SH-SY5Y (cell line): Measurements from ENCODE around the gene RDX.

Source experiments
- GATA2 ChIP-seq: IDR thresholded peaks from 2 replicates; pipeline ENCODE4 v1.6.1; 2011; ENCODE audit warnings: mild to moderate bottlenecking, low read depth, low read length
- GATA3 ChIP-seq: IDR thresholded peaks from 2 replicates; pipeline ENCODE4 v1.6.1; 2011; ENCODE audit warnings: low read depth, mild to moderate bottlenecking, low read length, moderate library complexity

RDX gene

DNA sequence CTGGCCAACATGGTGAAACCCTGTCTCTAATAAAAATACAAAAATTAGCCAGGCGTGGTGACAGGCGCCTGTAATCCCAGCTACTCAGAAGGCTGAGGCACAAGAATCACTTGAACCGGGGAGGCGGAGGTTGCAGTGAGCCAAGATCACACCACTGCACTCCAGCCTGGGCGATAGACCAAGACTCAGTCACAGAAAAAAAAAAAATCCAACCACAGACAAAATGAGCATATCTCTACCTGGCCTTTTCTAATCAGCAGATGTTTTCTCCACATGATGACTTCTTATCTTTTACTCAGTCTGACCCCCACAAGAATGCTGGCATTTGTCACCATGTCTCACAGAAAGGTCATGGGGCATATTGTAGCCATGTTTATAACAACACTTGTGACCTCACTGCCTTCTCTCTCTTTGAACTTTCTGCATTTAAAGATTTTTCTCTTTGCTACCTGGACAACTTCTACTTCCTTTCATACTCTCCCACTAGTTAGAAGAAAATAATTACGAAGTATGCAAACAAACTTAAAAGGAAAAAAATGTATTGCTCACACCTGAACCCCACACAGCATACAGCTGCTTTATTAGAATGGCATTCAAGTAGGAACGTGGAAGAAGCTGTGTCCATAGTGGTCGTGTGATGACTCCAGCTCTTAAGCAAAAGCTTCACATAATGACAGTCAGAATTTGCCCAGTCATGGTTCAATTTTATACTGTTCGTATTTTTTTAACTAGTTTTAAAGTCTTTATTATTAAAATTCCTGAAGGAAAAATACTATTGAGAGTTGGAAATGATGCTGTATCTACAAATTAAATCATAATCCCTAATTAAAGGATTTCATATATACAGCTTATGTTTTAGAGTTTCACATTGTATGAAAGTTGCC is 137.9 kb downstream of the RDX start:
- TF ChIP-seq GATA2 = no peak
- TF ChIP-seq GATA3 = no peak

DNA sequence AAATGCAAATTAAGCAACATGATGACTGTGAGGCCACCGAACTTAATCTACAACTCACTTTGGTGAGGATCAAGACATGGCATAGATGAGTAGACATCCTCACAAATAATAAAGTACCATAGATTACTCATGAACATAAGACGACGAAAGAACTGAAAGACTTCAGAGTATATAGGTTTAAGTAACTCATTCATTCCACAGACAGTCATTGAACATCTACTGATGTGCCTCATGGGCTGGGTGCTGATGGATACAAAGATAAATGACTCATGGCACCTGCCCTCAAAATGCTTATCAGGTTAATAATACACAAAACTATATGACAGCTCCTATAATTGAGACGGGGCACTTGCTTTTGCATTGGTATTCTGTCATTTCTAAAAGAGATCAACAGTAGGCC is 139.9 kb downstream of the RDX start:
- no peak for TF ChIP-seq GATA2
- no peak for TF ChIP-seq GATA3

DNA sequence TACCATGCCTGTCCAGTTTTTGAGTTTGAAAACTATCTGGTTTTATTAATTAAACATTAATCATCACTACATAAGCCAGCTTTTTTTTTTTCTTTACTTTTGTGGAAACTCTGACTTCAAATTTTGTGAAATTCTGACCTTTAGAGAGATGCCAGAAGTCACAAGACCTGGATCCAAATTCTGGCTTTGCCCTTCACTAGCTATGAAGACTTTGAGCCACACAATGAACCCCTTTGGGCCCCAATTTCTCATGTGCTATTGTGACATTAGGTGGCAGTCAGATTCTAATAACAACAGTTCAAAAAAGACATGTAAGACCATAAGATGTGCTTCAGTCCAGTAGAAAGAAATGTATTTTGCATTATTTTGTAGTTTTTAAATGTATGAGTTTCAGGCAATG is 142.9 kb downstream of the RDX start:
- TF ChIP-seq GATA3 = no peak
- no peak for TF ChIP-seq GATA2

DNA sequence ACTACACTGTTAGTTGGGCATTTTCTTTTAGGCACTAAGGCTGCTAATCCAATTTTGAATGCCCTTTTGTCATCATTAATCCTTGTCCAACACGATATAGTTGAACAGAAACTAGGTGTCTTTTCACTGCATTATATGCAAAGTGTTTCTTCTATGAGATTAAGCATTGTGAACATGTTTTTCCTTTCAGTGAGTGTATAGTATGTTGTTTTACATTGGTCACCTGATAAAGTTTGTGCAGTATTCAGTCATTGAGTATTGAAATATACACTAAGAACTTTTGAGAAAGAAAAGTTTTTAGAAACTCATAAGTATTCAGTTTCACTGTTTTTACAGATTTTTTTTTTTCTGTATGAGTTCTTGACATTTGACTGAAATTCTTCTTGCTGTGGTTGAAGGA is 144.2 kb downstream of the RDX start:
- TF ChIP-seq GATA3 (no peak), GATA2 (no peak)

DNA sequence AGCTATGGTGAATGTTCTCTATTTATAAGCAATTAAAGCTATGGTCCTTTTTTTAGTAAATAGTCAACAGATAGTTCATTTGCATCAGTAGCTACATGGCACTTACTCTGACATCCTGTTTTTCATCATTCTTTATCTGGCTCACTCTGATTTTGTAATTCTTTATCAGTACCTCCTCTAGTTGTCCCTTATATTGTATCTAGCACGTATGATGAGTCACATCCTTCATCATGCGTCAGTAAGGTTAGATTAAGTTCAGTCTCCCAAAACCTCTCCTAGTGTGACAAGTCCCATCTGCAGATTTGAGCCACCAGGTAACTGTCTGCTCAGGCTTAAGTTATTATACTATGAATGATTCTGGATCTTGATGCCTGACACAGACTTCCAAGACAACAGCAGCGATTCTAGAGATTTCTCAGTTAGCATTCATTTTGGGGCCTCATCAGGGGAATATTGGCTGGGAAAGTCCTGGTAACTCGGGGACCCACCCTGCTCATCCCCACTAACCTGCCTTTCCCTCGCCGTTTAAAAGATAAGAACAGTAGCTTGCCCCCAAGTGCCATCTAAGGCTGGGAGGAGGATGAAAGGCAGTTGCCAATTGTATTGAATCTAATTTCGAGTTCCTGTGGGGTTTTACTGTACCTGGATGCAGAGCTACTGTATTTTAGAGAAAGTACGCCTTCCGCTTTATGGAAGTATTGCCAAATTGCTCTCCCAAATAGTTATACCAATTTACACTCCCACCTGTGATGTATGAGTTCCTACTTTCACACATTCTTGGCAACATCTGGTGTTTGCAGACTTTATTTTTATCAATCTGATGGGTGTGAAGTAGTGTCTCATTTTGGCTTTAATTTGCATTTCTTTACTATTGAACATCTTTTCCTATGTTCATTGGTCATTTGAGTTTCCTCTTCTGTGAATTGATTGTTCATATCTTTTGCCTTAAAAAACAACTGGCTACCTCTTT is 147.4 kb downstream of the RDX start:
- TF ChIP-seq GATA3 (no peak), GATA2 (no peak)

DNA sequence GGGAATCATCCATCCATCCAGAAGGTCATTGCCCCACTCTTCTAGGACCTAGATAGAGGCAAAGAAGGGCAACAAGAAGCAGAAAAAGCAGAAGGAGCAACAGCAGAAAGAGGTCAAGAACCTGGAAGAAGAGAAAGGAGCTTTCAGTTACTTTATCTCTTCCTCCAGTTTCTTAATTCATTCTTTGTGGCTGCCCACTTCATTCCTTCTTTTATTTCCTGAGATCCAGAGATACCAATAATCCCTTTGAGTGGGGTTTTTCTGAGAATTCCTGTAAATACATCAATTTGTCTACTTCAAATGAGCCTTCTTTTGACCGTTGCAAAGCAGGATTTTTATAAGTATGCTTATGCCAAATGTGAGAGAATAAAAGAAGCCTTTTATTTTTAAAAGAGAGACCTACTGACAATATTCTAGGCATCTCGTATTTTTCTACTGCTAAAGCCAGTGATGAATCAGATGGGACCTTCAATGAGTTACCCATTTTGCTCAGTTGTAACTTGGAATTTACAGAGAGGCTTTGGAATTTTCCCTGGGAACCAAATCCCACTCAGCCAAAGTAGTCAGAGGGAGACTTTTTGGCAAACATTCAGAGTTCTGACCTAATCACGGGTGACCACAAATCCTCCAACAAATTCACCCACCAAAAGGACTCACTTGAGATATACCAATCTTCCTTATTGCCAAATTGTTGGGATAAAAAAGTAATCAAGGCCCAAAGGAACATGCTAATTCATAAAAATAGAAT is 148.3 kb downstream of the RDX start:
- TF ChIP-seq GATA2 (no peak), GATA3 (no peak)

DNA sequence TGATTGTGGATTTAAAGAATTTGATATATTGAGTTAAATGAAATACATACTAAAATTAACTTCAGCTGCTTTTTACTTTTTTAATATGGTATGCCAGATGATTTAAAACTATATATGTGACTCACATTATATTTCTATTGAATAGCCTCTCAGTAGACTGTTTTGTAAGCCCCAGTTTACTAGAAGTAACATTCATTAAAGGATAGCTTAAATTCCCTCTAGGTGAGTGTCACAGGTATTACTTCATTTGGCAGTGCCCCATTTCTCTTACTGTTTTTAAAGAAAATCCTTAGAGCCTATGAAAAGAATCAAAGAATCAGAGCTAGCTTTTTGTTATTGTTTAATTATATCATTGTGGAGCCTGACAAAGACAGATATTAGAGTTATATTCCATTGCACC is 154.6 kb downstream of the RDX start:
- TF ChIP-seq GATA2 (no peak), GATA3 (no peak)

DNA sequence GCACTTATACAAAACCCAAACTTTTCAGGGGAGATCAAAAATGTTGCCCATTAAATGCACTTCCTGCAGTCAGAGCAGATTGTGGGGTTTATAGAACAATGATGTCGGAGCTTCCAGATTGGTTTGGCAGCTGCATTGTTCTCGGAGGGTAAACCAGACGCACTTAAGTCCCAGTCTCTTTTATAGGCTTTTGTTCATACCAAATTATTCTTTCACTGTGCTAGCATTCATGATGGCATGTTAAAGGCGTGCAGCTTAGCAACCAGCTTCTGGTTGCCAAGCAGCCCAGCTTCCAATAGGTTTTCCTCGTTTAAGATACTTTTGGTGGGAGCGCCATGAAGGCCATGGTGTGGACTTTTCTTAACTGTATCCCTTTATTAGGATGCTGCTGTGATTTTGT is 162.3 kb downstream of the RDX start:
- no peak for TF ChIP-seq GATA3
- TF ChIP-seq GATA2 = no peak

DNA sequence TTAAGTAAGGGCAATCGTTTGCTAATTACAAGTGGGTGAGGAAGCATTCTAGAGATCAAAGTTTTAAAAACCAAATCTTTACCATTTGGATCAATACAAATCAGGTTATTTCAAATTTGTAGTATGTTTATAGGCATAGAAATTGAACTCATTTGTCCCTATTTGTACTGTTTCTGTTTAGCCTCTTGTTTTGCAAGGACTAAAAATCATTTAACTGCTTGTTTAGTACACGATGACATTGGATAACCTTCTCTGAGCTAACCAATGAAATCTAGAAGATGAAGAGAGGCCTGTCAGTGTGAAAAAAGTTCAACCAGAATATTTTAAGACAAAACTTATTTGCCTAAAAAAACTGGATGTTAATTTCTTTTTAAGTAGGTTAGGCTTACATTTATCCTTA is 163.3 kb downstream of the RDX start:
- TF ChIP-seq GATA3 = no peak
- TF ChIP-seq GATA2 = no peak

DNA sequence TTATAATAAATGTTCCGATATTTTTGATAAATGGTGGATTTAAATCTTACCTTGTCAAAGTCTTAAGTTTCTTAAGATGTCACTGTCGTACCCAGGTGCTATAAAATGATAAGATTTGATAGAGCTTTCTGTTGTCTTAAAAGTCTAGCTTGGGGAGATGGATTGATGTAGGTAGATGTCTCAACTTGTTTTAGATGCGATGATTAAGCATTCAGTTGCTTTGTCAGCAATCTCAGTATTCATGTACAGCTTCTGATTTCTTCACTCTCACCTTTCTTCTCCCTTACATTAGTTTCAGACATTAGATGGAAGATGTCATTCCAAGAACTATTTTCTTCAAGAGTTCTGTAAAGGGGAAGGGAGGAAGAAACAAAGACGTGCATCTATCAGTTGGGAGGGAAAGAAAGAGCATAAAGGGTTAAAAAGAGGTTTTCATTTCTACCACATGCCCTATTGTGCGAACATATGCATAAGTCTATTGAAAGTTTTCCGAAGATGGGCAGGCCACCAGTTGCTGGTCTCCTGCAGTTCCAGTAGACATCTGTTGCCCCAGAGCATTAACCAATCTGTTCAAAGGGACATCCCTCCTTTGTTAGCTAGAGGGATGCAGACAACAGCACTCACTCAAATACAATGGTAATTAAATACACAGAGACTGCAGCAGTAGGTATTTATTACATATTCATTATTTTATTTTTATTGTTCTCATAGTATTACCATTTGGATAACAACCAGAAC is 164.9 kb downstream of the RDX start:
- no peak for TF ChIP-seq GATA3
- TF ChIP-seq GATA2 = no peak

DNA sequence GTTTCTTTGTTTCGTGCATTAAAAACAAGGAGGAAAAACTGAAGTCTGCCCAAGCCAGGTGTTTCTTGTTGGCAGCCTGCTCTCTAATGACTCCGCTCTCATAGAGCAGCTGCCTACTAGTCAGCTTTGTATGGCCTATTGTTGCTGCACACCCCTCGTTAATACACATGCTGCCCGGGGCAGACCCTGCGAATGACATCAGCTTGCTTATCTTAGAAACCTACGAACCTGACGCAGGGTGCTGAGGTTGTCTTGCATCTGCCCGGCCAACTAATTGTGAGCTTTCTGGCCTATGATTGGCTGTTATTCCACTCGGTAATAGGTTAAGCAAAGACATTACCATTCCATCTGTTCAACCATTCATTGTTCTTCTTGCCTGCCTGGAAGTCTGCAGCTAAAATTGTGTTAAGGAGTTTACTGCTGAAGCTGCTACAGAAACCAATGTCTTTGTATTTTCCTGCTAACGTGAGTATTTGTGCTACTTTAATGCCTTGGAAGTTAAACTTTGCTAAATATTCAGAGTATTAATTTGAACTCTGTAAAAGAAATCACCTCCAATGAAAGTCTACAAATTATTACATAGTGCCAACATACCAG is 165.7 kb downstream of the RDX start:
- TF ChIP-seq GATA3 = no peak
- peak; percentile 42; the same call in 1 of the 2 replicates for TF ChIP-seq GATA2

DNA sequence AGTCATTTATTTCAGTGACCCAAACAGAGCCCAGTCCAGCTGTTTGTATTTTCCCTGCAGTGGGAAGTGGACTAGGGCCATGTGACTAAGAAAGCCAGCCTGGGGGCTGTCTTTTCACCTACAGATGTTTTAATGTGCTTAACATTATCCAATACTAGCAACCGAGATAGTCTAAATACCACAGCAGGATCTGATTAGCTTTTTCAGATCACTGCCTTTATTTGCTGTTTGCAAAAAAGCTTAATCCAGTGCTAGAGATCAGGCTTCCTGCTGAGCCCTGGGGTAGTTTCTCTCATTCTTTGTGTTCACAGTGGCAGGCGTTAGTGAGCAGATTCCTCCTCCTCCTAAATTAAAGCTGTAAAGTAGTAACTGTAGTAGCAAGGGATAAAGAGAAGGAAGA is 168.3 kb downstream of the RDX start:
- TF ChIP-seq GATA3 (no peak), GATA2 (peak; percentile 35; the same call in 1 of the 2 replicates)

DNA sequence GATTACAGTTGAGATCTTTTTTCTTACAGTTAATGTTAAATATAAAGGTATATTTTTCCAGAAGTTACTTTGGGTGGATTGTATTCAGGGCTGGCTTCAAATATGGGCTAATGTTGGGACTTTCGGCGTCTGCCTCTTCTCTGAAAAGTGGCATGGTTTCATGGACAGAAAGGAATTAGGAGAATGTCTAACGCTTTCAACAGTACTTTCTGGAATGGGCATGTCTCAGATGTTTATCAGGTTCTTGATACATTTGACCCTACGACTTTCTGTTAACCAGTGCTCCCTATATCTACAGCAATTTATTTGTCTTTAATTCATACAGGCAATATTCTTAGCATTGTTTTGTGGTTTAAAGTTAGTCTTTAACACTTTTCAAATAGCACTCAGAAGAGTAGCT is 169.5 kb downstream of the RDX start:
- TF ChIP-seq GATA3 = no peak
- no peak for TF ChIP-seq GATA2
